Tibial nerve (tissue), 4 donors: ENCODE measurements around the gene B3GALT6. TPM values are rescaled to one million over a fixed set of nuclear protein-coding genes. Genes with fewer than 3 reads are reported as not detected.

ENCODE experiments used
- DNase-seq, 2 donors: peaks; one replicate each; pipeline ENCODE4 v3.0.0-alpha.2; 2019; ENCODE audit warnings: low spot score in 2 of 2
- H3K27ac ChIP-seq, 4 donors: fragments of 200-600 bp; sonication (generic) in 3 of 4; one replicate each; pipeline ENCODE4 v1.5.1; 2017 to 2019; ENCODE audit warnings: mild to moderate bottlenecking in 1 of 4
- H3K27me3 ChIP-seq, 2 donors: fragments of 200-600 bp; sonication (generic) in 1 of 2; one replicate each; pipeline versions ENCODE4 v1.5.1 to v1.6.0; 2017 to 2019
- H3K36me3 ChIP-seq, 3 donors: fragments of 200-600 bp; sonication (generic); one replicate each; pipeline ENCODE4 v1.5.1; 2018 to 2019
- H3K4me1 ChIP-seq, 4 donors: fragments of 200-600 bp; sonication (generic) in 3 of 4; one replicate each; pipeline ENCODE4 v1.5.1; 2017 to 2019
- H3K4me3 ChIP-seq, 4 donors: fragments of 200-600 bp; sonication (generic) in 3 of 4; one replicate each; pipeline ENCODE4 v1.5.1; 2017 to 2019; ENCODE audit warnings: mild to moderate bottlenecking in 1 of 4, moderate library complexity in 1 of 4
- H3K9me3 ChIP-seq, 4 donors: fragments of 200-600 bp; sonication (generic) in 3 of 4; one replicate each; pipeline ENCODE4 v1.5.1; 2017 to 2019
- EP300 ChIP-seq, 2 donors: sonication (generic); formaldehyde crosslinking; IDR thresholded peaks; one replicate each; pipeline ENCODE4 v1.6.1; 2017; ENCODE audit warnings: antibody characterized with exemption in 2 of 2, mild to moderate bottlenecking in 1 of 2
- POLR2A ChIP-seq, 2 donors: fragments of 450-650 bp; IDR thresholded peaks; one replicate each; pipeline ENCODE4 v1.6.1; 2017; ENCODE audit warnings: antibody characterized with exemption in 2 of 2, mild to moderate bottlenecking in 2 of 2, moderate library complexity in 2 of 2
- WGBS, 2 donors: methylation state at CpG; one replicate each; pipeline ENCODE4 v1.1.5; 2018; 5-methylcytosine and 5-hydroxymethylcytosine counted together
- total RNA-seq, 4 donors: library from RNA; depleted of rRNA; stranded (reverse); fragments of >200 nt; gene quantifications; one replicate each; pipeline ENCODE4 v1.1.0, GENCODE V29; 2016
- TF ChIP-seq, protein P1 (sequence below), 5 experiments: fragments of 200-600 bp in 3 of 5; fragments of 450-650 bp in 2 of 5; sonication (generic) in 3 of 5; IDR thresholded peaks; one replicate each; pipeline ENCODE4 v1.5.1; 2016 to 2019; ENCODE audit warnings: antibody characterized with exemption in 5 of 5, mild to moderate bottlenecking in 3 of 5, moderate library complexity in 2 of 5

The B3GALT6 gene
- total RNA-seq, 4 donors from 2014 or later, result 13.3 to 24.0 (median 21.4) TPM

DNA sequence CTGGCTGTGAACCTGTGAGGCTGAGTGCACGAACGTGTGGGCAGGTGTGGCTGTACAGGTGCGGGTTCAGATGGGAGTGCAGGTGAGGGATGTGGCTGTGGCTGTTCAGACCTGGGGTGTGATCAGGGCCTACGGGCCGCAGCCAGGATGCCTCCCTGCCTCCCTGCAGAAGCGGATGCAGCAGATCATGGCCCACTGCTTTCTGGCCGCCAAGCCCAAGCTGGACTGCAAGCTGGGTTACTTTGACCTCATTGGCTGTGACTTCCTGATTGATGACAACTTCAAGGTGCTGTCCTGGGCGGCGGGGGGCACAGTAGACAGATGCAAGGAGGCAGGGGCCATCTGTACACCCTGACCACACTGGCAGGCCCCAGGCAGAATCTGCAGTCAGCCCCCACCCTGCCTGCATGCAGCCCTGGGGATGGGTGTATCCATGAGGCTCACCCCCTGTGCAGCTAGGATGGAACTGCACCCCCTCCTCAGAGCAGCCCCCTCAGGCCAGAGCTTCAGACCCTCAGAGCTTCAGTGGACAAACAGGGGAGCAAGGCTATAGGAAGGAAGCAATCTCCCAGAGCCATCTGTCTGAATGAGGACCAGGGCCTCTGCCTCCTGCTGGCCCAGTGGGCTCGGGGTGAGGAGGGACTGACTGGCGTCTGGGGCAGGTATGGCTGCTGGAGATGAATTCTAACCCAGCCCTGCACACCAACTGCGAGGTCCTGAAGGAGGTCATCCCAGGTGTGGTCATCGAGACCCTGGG is 35.4 kb upstream of the B3GALT6 start:
- TF ChIP-seq POLR2A (IDR thresholded peaks at IDR 0.05) (no peak), EP300 (IDR thresholded peaks at IDR 0.05) (no peak)
- TF ChIP-seq, protein P1, sequence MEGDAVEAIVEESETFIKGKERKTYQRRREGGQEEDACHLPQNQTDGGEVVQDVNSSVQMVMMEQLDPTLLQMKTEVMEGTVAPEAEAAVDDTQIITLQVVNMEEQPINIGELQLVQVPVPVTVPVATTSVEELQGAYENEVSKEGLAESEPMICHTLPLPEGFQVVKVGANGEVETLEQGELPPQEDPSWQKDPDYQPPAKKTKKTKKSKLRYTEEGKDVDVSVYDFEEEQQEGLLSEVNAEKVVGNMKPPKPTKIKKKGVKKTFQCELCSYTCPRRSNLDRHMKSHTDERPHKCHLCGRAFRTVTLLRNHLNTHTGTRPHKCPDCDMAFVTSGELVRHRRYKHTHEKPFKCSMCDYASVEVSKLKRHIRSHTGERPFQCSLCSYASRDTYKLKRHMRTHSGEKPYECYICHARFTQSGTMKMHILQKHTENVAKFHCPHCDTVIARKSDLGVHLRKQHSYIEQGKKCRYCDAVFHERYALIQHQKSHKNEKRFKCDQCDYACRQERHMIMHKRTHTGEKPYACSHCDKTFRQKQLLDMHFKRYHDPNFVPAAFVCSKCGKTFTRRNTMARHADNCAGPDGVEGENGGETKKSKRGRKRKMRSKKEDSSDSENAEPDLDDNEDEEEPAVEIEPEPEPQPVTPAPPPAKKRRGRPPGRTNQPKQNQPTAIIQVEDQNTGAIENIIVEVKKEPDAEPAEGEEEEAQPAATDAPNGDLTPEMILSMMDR (IDR thresholded peaks at IDR 0.05), result no peak
- Histone ChIP-seq H3K4me1 (peaks cover 0 to 12% (median 3%) of the 10 kb centered on the region in 4 donors), H3K9me3 (peaks cover 0 to 39% (median 3%) of the 10 kb centered on the region in 4 donors), H3K36me3 (no peaks in the 10 kb centered on the region), H3K4me3 (no peak overlapping the region), H3K27ac (no peak overlapping the region), H3K27me3 (peaks cover 0 to 14% of the 10 kb centered on the region in 2 donors)
- 79 to 80% methylated on average over 10 of the region's 13 CpGs for WGBS, 2 donors
- DNase-seq, result no peak

DNA sequence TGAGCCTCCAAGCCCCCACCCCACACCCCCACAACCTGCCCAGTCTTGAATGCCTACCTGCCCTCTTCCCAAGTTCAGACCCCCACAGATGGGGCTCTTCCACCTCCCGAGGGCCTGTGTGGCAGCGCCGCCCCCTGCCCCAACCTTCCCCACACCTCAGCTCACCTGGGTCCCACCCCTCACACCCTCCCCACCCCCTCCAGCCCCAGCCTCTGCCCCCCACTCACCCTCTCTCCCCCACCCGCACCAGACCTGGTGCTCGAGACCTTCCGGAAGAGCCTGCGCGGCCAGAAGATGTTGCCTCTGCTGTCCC is 34.9 kb upstream of the B3GALT6 start:
- WGBS, 2 donors, result 86 to 92% methylated on average over 8 of the region's 8 CpGs

GRCh38 chr1:1197551-1198422 is 34.2 kb upstream of the B3GALT6 start:
- DNase-seq, result no peak
- Histone ChIP-seq H3K4me3 (no peak overlapping the region), H3K27me3 (peaks cover 0 to 17% of the 10 kb centered on the region in 2 donors), H3K36me3 (no peaks in the 10 kb centered on the region), H3K27ac (no peak overlapping the region), H3K9me3 (peaks cover 0 to 34% (median 3%) of the 10 kb centered on the region in 4 donors), H3K4me1 (peaks cover 0 to 12% (median 3%) of the 10 kb centered on the region in 4 donors)
- TF ChIP-seq EP300 (IDR thresholded peaks at IDR 0.05), result no peak
- TF ChIP-seq, protein P1 (IDR thresholded peaks at IDR 0.05), result no peak
- TF ChIP-seq POLR2A (IDR thresholded peaks at IDR 0.05), result no peak
- WGBS, 2 donors, result 92 to 96% methylated on average over 19 to 24 of the region's 48 CpGs

More for the DNA sequence above, 34.9 kb upstream of the B3GALT6 start:
- Histone ChIP-seq H3K4me1 (peaks cover 0 to 12% (median 3%) of the 10 kb centered on the region in 4 donors), H3K27ac (no peak overlapping the region), H3K4me3 (no peak overlapping the region), H3K27me3 (peaks cover 0 to 14% of the 10 kb centered on the region in 2 donors), H3K36me3 (no peaks in the 10 kb centered on the region), H3K9me3 (peaks cover 0 to 35% (median 3%) of the 10 kb centered on the region in 4 donors)
- TF ChIP-seq EP300 (IDR thresholded peaks at IDR 0.05) (no peak), POLR2A (IDR thresholded peaks at IDR 0.05) (no peak)
- TF ChIP-seq, protein P1 (IDR thresholded peaks at IDR 0.05), result no peak
- no peak for DNase-seq

DNA sequence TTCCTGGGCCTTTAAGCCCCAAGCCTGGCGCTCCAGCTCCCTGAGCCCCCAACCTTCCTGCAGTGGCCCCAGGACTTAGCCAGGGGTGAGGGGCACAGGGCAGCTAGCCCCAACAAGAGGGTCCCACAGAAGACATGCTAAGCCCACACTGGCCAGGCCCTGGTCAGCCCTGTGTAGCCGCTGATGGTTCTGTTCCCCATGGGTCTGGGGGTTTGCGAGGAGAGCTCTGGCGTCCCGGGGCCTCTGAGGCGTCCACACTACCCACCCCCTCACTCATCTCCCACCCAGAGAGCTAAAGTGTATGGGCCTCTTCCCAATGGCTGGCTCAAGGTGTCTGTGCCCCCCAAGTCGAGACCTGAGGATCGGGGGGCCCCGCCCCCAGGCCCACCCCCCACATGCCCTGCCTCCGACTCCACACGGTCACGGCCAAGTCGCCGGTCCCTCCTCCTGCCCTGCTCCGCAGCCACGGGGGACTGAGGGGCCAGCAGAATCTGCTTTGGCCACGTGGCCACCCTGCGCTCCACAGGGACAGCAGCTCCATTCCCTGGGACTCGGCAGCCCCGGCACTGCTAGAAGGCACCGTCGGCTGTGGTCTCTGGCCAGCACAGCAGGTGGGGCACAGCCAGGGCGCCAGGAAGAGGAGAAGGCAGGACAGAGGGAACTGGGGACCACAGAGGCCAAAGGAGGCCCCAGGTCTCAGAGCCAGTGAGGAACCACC is 33.5 kb upstream of the B3GALT6 start:
- H3K27me3 ChIP-seq, result peaks cover 0 to 25% of the 10 kb centered on the region in 2 donors
- no peak overlapping the region for H3K4me3 ChIP-seq
- DNase-seq, result no peak
- 67 to 74% methylated on average over 10 to 20 of the region's 23 CpGs for WGBS, 2 donors
- H3K27ac ChIP-seq, result no peak overlapping the region
- TF ChIP-seq POLR2A (IDR thresholded peaks at IDR 0.05) (no peak), EP300 (IDR thresholded peaks at IDR 0.05) (no peak)
- TF ChIP-seq, protein P1 (IDR thresholded peaks at IDR 0.05), result no peak
- peaks cover 0 to 26% (median 3%) of the 10 kb centered on the region in 4 donors for H3K9me3 ChIP-seq
- H3K4me1 ChIP-seq, result peaks cover 0 to 12% (median 3%) of the 10 kb centered on the region in 4 donors
- H3K36me3 ChIP-seq, result no peaks in the 10 kb centered on the region
